ENCODE results near the gene CNNM3.

Gene CNNM3

DNA sequence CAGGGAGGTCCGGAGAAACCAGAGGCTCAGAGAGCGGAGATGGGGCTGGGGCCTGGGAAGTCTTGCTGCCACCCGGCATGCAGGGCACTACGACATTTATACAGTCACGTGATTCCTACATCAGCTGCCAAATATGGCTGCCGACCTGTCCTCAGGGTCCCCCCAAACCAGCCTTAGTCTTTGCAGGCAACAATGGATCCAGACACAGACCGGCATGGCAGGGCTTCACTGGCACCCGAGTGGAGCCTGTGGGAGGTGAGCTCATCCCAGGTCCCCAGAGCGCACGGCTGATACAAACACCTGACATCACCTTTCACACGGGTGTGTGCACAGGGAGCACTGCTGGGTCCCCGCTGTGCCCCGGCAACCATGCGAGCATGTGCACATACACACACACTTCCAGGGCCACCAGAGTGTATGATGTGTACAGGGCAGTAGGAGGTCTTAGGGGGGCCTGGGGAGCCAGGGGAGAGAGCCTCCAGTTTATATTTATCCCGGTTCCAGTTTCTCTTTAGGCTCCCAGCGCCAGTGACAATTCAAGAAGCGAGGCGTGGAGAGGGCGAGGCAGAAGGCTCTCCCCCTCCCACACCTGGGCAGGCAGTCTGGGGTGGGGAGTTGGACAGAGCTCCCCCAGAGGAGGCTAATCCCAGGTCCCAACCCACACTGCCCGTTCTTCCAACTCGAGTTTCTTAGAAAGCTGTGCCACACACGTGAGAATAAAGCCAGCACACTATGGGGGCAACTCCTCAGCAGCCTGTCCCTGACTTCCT, 51.1 kb downstream of the CNNM3 start:
- DNase-seq: no peak

DNA sequence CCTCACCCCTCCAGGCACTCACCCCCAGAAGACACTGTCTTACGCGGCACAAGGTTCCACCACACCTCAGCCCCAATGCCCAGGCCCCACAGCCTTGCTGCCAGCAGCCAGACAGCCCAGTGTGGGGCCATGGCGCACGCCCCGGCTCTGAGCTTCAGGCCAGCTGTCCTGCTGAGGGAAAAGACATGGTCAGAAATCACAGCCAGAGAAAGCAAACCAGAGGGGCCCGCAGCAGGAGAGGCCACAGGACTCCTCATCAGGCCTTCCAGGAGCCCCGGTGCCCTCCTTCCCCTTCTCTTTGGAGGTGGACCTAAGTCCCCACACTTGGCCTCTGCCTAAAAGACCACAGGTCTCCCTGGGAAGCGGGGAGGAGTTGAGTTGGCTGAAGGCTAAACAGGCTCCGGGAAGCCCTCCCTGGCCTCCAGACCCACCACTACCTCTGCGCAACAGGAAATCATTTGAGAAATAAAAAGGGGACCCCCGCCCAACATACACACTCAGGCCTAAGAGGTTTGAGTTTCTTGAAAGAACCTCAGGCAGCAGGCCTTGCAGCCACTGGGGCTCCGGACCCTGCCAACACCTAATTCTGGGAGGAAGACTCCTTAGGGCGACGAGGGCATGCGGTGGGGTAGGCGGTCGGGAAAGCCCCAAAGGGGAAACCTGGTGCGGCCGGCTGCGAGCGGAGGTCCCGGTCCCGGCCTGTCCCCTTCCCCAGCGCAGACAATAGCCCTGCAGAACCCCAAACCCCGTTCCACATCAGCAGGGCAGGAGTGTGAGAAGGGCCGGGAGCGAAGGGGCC, 51.9 kb downstream of the CNNM3 start:
- no peak for DNase-seq

DNA sequence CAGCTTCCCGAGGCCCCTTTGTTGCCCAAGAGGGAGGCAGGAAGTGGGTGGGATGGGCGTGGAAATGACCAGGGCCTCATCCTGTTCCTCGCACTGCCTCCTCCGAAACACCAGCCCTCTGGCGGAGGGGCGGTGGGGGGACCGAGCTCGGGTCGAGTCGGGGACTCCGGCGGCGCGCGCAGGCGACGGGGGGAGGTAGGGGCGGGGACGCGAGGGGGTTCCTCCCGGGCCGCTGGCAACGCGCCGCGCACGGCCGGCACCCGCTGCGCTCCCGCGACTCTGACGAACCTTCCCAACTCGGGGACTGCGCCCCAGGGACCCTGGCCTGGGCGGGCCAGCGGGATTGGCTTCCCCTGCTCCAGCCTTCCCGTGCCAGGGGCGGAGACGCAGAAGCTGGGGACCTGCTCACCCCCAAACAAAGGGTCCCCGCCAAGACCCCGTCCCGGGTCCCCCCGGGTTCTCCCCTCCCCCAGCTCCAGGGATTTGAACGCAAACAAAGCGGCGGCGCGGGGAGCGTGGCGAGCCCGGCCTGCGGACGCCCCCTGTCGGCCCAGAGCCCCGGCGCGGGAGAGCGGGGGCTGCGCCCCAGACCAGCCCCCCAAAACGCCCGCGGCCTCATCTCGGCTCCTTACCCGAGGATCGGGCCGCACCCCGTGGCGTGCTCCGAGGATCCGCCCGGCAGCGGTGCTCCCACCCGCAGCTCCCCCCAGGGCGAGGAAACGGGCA, 52.6 kb downstream of the CNNM3 start:
- DNase-seq: peak; percentile 67

DNA sequence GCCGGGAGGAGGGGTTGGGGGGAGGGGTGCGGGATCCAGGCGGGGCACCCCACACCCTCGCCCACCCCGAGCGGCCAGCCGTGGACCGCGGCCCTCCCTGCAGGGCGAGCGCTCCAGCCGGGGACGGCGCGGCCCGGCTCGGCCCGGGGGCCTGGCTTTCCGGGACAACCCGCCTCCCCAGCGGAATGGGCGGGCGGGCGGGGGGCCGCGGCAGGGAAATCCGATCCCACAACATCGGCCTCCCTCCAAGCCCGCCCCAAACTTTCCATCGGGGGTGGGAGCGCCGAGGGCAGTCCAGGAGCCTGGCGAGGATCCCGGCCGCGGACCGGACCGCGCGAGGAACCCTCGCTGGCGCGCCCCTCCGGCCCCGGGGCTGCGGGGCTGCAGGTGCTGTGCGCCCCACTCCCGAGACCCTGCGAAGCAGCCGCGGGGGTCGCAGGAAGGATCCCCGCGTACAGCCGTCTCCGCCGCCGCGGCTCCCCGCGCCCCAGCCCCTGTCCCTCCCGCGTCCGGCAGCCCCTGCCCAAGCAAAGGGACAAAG, 53.3 kb downstream of the CNNM3 start:
- no peak for DNase-seq

DNA sequence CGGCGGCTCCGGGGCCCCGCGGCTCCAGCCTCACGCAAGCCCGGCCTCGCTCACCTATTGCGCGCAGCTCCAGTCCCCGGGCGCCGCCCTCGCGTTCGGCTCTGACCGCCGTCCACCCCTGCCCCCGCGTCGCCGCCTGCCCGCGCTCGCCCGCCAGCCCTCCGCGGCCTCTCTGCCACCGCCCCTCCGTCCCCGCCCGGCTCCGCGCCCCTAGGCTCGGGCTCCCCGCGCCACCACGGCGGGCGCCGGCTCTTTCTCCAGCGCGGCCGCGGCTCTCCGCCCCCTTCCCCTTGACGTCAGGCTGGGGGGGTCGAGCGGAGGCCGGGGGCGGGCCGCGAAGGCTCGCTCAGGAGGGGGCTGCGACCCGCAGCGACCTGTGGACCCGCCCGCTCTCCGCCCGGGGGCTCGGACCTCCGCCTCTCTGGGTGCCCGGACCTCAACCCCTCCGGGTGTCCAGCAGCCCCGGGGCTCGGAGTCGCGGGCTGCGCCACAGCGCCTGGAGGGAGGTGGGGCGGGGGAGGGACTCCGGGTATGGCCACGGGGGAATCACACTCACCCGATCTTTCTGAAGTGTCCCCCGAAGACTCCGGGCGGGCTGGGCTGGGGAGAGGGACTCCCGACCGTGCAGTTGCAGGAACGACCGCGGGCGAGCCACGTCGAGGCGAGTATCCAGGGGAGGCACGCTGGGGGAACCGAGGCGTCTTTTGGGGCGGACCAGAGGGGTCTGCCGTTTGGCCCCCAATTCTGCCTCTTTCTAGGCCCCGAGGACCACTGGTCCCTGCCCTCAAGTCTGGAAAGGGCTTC, 54.0 kb downstream of the CNNM3 start, which contains the start of gene SEMA4C:
TSS of gene SEMA4C (minus strand) at position 259 of the 804 bp plus-strand sequence. CDS start 2,194 bp downstream, outside the sequence.
- peak; percentile 66 for DNase-seq

DNA sequence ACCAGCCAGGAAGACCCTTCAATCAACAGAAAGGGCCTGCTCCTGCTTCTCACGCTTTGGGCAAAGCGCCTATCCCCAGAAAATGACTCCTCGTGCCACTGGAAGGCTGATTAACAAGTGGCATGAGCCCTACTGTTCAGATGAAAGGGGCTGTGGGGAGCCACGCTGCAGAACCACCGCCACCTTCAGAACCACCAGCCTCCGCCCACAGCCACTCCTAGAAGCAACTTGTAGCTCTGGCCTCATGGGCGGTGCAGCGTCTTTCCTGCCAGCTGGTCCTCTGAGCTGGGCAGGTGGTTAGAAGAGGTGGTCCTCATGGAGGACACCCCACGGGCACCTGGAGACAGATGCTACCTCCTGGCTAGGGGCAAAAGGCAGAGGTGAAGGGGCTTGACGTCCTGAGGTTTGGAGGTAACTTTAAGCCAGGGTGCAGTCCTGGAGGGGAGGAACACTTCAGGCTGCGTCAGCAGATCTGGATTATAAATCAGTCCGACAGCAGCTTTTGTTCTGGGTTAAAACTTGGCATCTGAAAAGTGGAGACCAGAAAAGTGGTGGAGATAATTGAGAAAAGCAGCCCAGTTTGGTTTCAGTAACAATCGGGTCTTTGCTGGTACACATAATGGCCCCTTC, 54.7 kb downstream of the CNNM3 start:
- DNase-seq: peak; percentile 72

DNA sequence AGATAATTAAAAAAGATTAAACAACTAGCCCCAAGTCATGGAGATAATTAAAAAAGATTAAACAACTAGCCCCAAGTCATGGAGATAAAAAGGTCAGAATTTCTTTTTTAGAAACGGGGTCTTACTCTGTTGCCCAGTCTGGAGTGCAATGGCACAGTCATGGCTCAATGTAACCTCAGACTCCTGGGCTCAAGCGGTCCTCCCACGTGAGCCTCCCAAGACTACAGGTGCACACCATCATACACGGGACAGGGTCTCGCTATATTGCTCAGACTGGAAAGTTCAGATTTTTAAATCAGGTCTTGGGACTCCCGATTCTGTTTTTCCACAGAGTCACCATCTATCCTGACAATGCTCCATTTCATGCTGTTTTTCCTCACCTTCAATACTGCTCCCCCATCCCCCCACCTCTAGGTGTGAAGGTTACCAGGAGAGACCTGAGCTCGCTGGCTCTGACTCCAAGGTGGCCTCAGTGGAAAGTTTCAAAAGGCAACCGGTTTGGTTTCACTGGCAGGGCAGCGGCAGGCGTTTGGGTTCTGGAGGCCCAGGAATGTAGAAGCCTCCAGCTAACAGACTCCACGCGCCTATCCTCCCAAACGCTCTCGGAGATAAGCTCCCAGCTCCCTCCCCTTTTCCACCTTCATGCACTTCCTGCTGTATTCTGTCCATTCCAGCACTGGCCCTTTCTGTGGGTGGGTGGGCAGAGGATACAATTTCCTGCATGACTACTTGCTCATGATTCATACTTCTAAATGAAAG, 56.7 kb downstream of the CNNM3 start:
- DNase-seq: no peak

DNA sequence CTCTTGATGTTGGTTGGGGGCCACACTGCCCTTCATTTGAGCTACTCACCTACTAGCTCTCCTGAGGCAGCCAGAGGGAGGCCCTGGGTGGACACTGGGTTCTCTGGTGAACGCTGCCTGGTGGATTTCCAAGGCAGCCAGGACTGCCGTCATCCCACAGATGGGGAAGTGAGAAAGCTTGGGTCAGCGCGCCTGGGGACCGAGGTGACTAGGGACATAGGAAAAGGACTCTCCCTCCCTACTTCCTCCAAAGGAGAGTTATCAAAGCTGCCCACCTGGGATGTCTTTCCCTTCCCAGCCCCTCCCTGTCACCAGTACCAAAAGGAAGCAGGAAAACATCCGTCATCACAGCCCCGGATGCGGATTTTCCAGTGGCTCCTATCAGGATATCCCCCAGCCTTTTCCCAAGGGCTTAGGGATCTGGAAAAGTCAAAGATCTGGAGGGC, 57.6 kb downstream of the CNNM3 start:
- DNase-seq: no peak

DNA sequence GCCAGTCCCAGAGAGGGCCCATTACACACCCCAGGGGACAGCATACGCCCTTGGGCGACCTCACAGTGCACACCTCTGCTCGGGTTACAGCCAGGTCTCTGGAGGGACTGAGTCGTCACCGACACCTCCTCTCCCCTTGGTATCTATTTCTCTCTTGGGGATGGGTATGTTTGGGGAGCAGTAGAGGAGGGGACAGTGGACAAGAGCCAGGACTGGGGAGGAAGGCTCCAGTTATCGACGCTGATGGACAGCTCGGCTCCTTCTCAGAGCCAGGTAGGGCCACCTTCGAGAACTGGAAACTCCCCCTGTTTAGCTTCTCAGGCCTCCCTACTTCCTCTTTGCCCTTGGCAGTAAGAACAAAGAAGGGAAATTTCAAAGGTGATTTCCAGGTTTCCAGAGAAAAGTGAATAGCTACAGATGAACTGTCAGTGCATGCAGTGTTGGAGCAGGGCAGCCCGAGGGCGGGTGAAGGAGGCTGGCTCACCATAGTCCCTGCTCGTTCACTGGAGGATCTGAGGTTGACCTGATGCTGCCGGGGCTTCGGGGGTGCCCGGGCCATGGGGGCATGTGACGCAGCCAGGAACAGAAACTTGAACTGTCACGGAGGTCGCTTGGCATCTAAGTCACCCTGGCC, 58.2 kb downstream of the CNNM3 start:
- DNase-seq: peak; percentile 27

DNA sequence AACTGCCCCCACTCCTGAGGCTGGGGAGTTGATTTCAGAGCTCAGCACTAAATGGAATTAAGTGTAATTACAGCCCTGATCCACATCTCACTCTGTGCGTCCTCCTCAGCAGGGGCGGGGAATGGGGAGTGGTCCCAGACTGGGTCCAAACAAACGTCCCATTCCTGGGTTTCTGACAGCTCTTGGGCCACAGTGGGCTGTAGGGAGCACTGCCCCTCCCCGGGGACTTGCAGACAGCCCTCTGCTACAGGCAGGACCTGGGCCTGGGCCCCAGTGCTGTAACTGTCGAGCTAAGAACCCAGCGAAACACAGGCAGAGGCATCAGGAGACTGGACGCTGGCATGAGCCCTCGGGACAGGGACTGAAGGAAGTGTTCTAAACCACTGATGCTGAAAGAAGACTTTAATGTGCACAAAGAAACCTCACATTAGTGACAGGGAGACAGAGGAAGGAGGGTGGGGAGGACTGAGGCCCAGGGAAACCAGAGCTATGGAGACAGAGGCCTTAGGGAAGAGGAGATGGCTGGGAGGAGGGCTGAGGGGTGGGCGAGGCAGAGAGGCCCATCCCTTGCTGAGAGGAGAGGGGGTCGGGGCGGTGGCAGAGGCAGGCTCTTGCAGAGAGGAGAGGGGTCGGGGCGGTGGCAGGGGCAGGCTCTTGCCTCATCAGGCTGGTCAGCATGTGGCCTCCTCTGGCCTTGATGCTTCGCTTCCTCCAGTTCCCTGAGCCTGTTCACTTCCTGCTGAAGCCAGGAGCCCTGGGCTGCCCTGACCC, 59.6 kb downstream of the CNNM3 start:
- DNase-seq: no peak

DNA sequence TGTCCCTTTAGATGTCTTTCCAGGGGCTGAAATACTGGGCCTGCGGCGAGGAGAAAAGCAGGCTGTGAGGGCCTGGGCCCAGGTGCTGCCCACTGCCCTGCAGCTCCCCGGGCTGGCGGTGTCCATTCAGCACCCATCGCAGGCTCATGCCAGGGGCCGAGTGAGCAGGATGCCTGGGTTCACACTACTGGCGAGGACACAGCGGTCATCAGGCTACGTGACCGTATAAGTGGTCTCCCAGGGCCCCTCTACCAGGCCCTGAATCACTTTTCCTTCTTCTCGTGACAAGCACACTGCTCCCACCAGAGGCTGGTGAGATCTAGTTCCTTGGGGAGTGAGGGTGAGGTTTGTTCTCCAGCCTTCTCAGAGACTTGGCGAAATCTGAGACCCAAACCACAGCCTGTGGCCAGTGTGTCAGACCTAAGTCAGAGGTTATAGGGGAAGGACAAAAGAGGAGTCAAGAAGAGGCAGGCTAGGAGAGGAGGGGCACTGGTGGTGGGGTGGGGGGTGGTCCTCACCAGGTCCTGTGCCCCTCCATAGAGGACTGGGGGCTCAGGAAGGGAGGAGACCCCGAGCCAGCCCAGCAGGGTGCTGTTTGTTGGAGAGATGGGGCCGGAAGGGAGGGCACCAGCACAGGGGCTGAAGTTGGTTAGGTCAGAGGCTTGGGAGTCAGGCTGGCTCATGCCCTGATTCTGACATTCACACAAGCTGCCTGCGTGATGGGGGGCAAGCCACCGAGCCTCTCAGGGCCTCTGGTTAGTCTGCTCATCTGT, 60.4 kb downstream of the CNNM3 start:
- DNase-seq: no peak

DNA sequence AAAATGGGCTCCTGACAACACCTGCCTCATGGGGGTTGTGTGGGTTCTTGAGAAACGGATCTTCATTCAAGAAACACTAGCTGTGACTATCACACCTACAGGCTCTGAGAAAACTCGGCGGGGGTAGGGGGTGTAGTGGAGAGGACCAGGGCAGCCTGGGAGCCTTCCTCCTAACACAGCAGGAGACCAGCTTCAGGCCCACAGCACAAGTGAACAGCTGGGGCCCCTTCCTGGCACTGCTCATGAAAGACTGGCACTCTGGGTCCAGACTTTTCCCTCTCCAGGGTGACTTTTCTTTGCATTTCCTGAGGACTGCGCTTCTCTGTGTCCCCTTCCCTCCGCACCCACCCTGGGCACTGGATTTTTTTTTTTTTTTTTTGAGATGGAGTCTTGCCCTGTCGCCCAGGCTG, 61.0 kb downstream of the CNNM3 start:
- no peak for DNase-seq

DNA sequence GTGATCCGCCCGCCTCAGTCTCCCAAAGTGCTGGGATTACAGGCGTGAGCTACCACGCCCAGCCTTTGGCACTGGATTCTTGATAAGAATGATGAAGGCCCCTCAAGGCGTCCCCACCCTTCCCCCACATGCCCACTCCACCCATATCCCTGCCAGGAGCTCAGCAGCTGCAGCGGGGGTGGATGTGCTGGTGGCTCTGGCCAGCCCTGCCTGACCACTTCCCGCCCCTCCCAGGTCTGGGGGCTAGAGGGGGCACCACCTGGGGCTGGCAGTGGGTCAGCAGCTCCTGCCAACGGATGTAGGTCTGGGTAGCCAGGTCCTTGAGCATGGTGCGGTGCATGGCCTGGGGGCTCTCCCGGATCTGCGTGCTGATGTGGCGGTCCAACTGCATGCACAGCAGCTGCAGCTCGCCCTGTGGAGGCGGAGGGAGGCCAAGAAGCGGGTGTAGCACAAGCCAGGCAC, 61.6 kb downstream of the CNNM3 start:
- no peak for DNase-seq

DNA sequence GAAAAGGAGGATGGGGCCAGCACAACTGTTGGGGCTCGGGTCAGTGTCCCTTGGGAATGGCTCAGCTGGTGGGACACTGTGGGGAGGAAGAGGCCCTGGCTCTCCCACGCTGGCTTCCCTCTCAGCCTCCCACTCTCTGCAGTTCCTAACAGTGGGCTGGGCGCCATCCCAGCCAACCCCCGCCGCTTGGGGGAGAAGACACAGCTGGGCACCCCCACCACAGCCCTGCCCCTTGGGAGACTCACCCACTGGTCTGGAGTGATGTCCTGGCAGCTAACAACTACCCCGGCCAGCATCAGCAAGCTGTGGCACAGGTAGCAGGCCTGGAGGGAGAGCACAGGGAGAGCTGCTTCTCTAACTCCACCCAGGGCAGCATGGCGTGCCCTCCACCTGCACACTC, 62.1 kb downstream of the CNNM3 start:
- no peak for DNase-seq

DNA sequence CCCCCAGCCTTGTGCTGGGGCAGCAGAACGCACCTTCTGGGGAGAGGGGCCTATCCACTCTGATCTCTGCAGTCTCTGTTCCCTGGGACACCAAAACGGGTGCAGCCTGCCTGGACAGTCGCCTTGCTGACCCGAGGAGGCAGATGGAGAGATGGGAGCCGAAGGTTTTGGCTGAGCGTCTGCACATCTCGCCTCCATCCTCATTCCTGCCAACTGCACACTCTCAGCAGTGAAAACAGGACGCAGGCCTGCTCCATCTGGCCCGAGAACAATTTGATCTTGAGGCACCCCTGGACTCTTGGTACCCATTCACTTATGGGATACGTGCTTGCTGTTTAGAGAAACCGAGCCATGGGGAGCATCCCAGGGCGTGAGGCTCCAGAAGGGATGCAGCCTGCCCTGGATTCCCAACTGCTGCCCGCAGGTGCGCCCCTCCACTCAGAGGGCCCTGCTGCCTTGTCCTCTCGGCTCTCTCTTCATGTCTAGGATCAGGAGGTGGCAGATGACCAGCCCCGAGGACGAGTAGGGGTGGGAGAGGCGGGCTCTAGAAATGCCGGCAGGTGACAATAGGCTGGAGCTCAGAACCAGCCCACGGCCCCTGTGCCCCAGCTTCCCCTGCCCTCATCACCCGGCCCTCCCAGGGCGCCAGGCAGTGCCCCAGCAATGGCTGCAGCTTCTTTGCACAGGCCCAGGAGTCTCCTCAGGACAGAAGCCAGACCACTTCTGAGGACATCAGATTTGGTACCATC, 62.9 kb downstream of the CNNM3 start:
- no peak for DNase-seq

DNA sequence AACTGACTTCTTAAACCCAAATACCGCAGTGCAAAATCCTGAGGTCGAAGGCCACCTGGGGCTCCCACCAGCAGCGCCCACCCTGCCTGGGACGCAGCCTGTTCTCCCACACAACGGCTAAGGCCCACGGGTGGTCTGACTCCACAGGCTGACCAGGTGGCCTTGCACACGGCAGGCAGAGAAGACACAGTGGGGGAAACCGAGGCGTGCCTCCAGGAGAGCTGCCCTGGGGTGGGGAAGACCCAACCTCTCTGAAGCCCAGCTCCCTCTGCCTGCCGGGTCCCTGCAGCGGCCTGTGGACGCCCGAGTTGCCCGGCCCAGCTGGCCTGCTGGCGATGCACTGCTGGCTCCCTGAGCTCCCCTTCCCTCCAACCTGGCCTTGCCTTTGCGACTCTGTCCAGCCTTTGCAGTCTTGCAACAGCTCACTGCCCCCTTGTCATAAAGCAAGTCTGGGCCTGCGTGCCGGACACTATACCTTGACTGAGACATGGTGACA, 63.5 kb downstream of the CNNM3 start:
- no peak for DNase-seq

DNA sequence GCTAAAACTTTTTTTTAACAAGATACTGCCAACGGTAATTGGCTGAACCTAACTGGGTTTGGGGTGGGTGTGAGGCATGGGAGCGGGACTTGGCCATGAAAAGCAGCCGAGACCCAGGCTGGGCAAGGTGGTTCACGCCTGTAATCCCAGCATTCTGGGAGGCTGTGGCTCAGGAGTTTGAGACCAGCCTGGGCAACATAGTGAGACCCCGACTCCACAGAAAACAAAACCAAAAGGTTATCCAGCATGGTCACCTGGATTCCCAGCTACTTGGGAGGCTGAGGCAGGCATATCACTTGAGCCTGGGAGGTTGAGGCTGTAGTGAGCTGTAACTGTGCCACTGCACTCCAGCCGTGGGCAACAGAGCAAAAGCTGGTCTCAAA, 64.8 kb downstream of the CNNM3 start:
- no peak for DNase-seq

Measured in CD4-positive, alpha-beta T cell treated with Interleukin-10 for 1 hour (primary cell).